GM12878 (cell line): ENCODE data around the gene SAMD4A. TPM values are rescaled to one million over a fixed set of nuclear protein-coding genes. Genes with fewer than 3 reads are reported as not detected.

Source experiments
- CHD2 ChIP-seq: IDR thresholded peaks from 2 replicates; pipeline ENCODE4 v1.6.1; 2011; ENCODE audit warnings: low read depth, low read length, improper control_type of control experiment, borderline replicate concordance
- MXI1 ChIP-seq: fragments of 150-350 bp; IDR thresholded peaks from 2 replicates; pipeline ENCODE4 v1.6.1; 2011; ENCODE audit warnings: low read depth, mild to moderate bottlenecking, inconsistent platforms, low read length, improper control_type of control experiment
- SMC3 ChIP-seq: IDR thresholded peaks from 2 replicates; pipeline ENCODE4 v1.6.1; 2011; ENCODE audit warnings: low read length, improper control_type of control experiment, borderline replicate concordance
- polyA plus RNA-seq, 11 experiments: library from polyadenylated mRNA; depleted of rRNA in 4 of 11; unstranded in 6 of 11; stranded (reverse) in 5 of 11; fragments of >200 nt; fragmentation: Nextera tagmentation in 4 of 11; fragmentation: Illumina TruSeq in 1 of 11; extraction: Ambion mirVana in 4 of 11; extraction: Trizol in 1 of 11; gene quantifications; 1 replicate in 1 of 11; 2 replicates in 10 of 11; pipeline versions ENCODE4 v1.2.1 to v1.2.3, GENCODE V29; 2011 to 2016; ENCODE audit warnings: inconsistent platforms in 2 of 11, missing spikeins in 2 of 11, low read depth in 1 of 11
- total RNA-seq, 4 experiments: library from RNA; depleted of rRNA in 3 of 4; stranded (reverse); fragments of >200 nt in 3 of 4; fragmentation: Illumina TruSeq in 1 of 4; extraction: Trizol in 1 of 4; gene quantifications; 2 replicates each; pipeline versions ENCODE4 v1.2.1 to v1.2.3, GENCODE V29; 2013 to 2021
- TF ChIP-seq, protein P1 (sequence below): IDR thresholded peaks from 2 replicates; pipeline ENCODE4 v1.6.1; 2011; ENCODE audit warnings: mild to moderate bottlenecking, low read depth, low read length, moderate library complexity; ENCODE audit not compliant: insufficient replicate concordance
- TF ChIP-seq, protein P2 (sequence below): fragments of 450-650 bp; IDR thresholded peaks from 2 replicates; pipeline ENCODE4 v1.6.1; 2018; ENCODE audit warnings: borderline replicate concordance, mild to moderate bottlenecking; ENCODE audit not compliant: partially characterized antibody
- TF ChIP-seq, protein P3 (sequence below): fragments of 450-650 bp; formaldehyde crosslinking; IDR thresholded peaks from 2 replicates; pipeline ENCODE4 v1.4.0; 2022; ENCODE audit warnings: mild to moderate bottlenecking, moderate library complexity

SAMD4A gene
- total and polyA plus RNA-seq, 10 of the 15 experiments (the other 5 are each of a cell fraction or from before 2014, with no cell fraction given) = 0.05 to 0.56 (median 0.31) TPM

DNA sequence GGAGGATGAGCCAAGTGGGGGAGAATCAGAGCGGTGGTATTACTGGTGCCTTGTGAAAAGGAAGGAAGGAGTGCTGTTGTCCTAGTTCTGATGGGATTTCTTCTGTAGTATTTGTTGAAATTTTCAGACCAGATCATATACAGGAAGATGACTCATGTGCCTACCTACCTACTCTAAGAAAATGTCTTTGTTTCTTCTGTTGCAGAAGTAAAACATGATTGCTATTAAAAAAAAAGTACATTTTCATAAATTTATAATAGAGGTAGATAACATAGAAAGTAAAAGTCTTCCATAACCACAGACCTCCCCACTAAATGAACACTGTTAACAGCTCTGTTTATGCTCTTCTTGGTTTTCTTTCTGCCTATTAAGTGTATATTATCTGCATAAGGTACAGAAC is 26.9 kb downstream of the SAMD4A start (continued):
- TF ChIP-seq, protein P1, sequence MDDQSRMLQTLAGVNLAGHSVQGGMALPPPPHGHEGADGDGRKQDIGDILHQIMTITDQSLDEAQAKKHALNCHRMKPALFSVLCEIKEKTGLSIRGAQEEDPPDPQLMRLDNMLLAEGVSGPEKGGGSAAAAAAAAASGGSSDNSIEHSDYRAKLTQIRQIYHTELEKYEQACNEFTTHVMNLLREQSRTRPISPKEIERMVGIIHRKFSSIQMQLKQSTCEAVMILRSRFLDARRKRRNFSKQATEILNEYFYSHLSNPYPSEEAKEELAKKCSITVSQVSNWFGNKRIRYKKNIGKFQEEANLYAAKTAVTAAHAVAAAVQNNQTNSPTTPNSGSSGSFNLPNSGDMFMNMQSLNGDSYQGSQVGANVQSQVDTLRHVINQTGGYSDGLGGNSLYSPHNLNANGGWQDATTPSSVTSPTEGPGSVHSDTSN = no peak
- TF ChIP-seq, protein P2, sequence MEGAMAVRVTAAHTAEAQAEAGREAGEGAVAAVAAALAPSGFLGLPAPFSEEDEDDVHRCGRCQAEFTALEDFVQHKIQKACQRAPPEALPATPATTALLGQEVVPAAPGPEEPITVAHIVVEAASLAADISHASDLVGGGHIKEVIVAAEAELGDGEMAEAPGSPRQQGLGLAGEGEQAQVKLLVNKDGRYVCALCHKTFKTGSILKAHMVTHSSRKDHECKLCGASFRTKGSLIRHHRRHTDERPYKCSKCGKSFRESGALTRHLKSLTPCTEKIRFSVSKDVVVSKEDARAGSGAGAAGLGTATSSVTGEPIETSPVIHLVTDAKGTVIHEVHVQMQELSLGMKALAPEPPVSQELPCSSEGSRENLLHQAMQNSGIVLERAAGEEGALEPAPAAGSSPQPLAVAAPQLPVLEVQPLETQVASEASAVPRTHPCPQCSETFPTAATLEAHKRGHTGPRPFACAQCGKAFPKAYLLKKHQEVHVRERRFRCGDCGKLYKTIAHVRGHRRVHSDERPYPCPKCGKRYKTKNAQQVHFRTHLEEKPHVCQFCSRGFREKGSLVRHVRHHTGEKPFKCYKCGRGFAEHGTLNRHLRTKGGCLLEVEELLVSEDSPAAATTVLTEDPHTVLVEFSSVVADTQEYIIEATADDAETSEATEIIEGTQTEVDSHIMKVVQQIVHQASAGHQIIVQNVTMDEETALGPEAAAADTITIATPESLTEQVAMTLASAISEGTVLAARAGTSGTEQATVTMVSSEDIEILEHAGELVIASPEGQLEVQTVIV = no peak
- TF ChIP-seq CHD2 (no peak), SMC3 (no peak), MXI1 (no peak)
- TF ChIP-seq, protein P3, sequence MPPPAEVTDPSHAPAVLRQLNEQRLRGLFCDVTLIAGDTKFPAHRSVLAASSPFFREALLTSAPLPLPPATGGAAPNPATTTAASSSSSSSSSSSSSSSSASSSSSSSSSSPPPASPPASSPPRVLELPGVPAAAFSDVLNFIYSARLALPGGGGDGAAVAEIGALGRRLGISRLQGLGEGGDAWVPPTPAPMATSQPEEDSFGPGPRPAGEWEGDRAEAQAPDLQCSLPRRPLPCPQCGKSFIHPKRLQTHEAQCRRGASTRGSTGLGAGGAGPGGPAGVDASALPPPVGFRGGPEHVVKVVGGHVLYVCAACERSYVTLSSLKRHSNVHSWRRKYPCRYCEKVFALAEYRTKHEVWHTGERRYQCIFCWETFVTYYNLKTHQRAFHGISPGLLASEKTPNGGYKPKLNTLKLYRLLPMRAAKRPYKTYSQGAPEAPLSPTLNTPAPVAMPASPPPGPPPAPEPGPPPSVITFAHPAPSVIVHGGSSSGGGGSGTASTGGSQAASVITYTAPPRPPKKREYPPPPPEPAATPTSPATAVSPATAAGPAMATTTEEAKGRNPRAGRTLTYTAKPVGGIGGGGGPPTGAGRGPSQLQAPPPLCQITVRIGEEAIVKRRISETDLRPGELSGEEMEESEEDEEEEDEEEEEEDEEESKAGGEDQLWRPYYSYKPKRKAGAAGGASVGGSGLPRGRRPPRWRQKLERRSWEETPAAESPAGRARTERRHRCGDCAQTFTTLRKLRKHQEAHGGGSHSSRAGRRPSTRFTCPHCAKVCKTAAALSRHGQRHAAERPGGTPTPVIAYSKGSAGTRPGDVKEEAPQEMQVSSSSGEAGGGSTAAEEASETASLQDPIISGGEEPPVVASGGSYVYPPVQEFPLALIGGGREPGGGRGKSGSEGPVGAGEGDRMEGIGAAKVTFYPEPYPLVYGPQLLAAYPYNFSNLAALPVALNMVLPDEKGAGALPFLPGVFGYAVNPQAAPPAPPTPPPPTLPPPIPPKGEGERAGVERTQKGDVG (CRISPR knock-in tag) = no peak
